Neural progenitor cell (in vitro differentiated cells): ENCODE measurements around the gene ATP6V1G1.

Experiments
- CTCF ChIP-seq: fragments of 200-600 bp; sonication (generic); IDR thresholded peaks from 2 replicates; pipeline ENCODE4 v1.5.1; 2017; ENCODE audit warnings: antibody characterized with exemption, mild to moderate bottlenecking
- EZH2 ChIP-seq: fragments of 200-600 bp; sonication (generic); IDR thresholded peaks from 2 replicates; pipeline ENCODE4 v1.6.1; 2017; ENCODE audit warnings: antibody characterized with exemption, mild to moderate bottlenecking, moderate library complexity

GRCh38 chr9:114613919-114614318, 26.4 kb downstream of the ATP6V1G1 start:
- TF ChIP-seq CTCF = no peak
- no peak for TF ChIP-seq EZH2
